Activated CD8-positive, alpha-beta memory T cell treated with anti-CD3 and anti-CD28 coated beads for 48 hours (primary cell): ENCODE measurements around the gene SART3.
"Not testable (repeated sequence)": the region's sequence is repeated elsewhere in the genome, so short reads cannot be mapped to it uniquely, and the experiment has no call there.

Experiments used
- DNase-seq, 3 experiments: peaks; one replicate each; pipeline ENCODE4 v3.0.0-alpha.2; 2020; ENCODE audit warnings: low read depth in 2 of 3, low spot score in 2 of 3

The SART3 gene

DNA sequence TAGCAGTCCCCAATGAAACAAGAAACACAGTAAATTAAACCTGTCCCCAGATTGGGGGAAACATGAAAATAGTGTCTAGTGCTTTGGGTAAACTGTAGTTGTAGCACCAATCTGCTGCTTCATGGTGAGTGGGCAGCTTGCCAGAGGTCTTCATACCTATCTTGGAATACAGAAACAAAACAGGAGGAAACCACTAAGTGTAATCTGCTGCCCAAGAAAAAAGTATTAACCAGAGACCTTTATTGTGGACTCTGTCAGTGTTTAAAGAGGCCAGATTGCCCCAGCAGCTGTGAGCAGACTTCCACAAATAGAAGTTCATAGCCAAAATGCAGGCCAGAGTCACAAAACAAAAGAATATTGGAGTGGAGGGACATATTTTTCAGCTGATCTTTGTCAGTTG is 3.8 kb upstream of the SART3 start:
- DNase-seq: no peak

DNA sequence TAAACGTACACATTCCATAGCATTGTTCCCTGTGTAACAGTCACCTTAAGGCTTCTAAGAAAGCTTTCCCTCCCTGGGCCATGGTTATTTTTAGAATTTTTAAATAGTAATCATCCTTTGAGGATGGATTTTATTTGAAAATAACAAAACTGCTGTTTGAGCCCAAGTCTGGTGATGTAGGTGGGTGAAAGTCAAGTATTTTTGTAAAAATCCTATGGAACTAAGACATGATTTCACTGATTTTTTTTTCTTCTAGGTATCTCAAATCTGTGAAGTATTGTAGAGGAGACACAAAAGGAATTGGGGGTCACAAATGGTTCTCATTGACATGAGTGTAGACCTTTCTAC is 2.8 kb upstream of the SART3 start:
- no peak for DNase-seq

DNA sequence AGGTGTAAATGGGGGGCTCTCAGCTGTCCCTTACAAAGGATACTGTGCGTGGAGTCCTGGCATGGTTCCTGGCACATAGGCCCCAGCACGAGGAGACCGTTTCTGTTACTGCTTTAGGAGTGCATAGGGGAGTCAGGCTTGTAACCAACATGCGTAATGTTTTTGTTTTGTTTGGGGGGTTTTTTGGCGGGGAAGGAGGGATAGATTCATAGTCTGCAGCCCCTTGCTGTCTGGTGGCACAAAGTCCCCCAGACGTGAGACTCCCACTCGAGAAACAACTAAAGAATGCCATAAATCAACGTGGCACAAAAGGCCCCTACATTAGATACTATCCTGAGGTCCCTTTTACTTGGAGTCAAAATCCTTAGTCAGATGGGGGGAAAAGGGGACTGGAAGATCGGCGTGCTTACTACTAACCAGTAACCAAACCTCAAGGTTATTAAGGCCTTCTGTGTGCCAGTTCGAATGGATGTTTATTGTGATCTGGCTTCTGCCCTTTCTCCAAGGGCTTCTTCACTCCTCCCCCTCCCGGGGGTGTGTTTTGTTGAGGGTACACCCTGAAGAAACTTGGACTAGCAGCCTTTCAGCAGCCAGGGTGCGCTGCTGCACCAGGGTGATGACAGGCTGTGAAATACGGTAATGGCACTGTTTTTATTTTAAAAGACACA is 2.3 kb upstream of the SART3 start:
- peak in 2 of 3 experiments; percentile 38 to 62 for DNase-seq

DNA sequence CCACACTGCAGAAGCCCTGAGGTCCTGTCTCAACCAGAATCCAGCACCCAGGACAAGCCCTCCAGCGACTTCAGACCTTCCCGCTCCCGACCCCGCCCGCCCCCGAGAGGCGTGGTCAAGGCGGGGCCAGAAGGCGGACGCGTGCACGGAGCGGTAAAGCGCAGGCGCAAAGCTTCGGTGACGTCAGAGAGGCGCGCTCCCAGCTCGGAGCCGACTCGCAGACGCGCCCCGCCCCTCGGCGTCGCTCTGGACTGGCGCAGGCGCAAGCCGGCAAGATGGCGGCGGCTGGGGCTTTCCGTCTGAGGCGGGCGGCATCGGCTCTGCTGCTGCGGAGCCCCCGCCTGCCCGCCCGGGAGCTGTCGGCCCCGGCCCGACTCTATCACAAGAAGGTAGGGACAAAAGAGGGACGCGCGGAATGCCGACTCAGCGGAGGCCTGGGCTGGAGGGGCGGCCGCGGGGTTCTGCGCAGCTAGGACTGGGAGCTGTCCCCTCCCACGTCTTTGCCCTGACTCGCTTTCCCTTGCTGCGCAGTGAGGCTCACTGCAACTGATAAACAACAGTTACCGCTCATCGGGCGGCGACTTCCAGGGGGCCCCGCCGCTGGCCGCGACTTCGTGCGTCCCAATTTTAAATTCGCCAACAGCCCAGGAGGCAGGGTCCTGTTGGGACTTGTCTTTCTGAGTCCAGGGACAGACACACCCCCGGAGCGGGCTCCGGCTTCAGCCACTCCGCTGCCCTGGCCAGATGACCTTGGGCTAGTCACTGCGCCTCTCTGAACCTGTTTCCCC is 1.6 kb upstream of the SART3 start, which contains the start of gene ISCU:
ISCU (plus strand) TSS at position 249 of the 788 bp plus-strand sequence; CDS start at position 276, 27 bp downstream.
- DNase-seq: peak; percentile 94 to 99 (median 99)

GRCh38 chr12:108561852-108562347 is 927 bp upstream of the SART3 start:
- DNase-seq: no peak

DNA sequence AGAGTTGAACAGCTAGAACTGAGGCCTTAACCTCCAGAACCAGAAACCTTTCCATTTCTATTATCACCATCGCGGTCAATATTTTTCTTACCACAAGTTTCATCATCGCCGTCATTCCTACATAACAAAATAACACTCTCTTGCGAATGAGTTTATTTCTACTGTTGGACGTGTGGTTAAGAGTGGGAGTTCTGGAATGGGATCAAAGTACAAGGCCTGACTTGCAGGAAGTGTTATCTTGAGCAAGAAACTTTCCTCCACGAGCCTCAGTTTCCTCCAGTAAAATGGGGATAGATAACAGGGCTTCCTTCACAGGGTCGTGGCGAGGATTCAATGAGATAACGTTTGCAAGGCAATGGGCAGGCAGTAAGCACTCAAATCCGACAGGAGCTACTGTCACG is 652 bp downstream of the SART3 start:
- DNase-seq: no peak

DNA sequence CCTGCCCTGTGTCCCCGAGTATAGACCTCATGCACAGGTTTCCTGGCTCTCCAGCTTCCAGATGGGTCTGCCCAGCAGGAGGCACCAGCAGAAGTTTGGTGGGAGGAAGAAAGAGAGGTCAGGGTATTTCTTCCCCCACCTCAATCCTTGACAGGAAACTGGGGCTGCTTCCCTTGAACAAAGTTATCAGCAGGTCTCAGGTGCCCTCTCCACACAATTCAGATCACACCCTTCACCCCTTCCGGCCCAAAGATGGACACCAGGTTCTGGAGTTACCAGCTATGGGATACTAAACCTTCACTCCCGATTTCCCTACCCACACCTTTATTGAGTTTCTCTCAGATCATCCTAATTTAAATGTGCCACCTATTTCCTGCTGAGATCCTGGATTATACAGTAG is 1.2 kb downstream of the SART3 start:
- no peak for DNase-seq

DNA sequence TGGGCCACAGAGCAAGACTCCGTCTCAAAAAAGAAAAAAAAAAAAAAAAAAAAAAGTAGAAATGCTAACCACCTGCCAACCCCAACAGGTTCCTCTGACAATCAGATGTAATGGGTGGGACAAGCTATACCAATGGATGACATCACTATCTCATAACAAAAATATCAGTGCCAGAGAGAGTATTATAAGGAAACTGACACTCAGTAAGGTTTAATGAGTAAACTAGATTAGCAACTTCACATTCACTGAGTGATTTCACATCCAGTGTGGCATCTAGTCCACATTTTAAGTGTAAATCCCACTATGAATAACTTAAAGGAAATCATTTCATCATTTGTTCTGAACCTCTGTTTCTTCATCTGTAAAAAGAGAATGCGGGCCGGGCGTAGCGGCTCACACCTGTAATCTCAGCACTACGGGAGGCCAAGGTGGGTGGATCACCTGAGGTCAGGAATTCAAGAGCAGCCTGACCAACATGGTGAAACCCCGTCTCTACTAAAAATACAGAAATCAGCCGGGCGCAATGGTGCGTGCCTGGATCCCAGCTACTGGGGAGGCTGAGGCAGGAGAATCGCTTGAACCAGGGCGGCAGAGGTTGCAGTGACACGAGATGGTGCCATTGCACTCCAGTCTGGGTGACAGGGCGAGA is 1.8 kb downstream of the SART3 start:
- DNase-seq: no peak

DNA sequence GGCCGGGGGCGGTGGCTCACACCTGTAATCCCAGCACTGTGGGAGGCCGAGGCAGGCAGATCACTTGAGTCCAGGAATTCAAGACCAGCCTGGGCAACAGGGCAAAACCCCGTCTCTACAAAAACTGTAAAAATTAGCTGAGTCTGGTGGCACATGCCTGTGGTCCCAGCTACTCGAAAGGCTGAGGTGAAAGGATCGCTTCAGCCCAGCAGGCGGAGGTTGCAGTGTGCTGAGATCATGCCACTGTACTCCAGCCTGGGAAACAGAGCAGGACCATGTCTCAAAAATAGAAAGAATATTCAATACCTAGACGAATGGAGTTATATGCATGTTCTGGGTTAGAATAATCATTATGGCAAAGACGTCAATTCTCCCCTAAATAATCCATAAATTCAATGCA is 5.6 kb downstream of the SART3 start:
- DNase-seq: not testable (repeated sequence)

DNA sequence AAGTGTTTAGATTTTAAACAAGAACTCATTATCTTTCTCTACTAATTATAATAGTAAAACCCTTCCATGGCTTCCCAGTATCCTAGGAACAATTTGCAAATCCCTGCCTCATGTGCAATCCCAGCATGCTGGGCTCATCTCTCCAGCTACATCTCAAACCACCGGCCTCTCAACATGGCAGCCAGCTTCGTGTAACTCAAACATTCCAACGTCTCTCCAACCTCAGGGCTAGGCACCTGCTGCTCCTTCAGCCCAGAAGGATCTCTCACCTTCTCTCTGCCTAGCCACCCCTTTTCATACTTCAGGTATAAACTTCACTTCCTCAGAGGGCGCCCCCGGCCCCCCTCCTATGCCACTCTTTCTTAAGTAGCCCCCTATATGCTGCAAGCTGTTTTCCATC is 7.2 kb downstream of the SART3 start:
- DNase-seq: no peak

GRCh38 chr12:108551535-108551934 is 9.4 kb downstream of the SART3 start:
- DNase-seq: no peak

DNA sequence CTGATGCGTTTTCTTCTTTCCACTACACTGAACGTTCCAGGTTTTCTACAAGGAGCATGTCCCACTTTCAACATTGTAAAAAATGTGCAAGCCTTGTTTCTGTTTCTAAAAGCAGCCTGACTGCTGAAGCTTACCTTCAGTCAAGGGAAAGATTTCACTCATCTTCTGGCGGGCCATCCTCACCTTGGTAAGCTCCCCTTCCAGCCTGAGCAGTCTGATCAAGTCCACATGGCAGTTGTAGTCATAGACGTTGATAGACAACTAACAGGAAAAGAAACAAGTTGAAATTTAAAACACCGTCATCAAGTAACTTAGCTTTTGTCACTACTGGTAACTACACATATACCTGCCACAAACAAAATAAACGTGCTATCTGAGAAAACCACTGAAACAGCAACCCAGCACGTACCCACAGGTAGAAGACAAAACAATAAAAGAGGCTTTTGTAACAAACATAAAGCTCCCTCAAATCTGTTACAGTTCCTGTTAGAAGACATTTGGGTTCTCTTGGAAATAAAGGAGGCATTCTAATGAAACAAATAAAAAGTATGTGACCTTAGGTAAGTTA is 11.9 kb downstream of the SART3 start:
- no peak for DNase-seq

GRCh38 chr12:108547686-108548085 is 13.3 kb downstream of the SART3 start:
- no peak for DNase-seq

- DNase-seq: no peak
Observed at GRCh38 chr12:108543652-108544051, 17.3 kb downstream of the SART3 start.

DNA sequence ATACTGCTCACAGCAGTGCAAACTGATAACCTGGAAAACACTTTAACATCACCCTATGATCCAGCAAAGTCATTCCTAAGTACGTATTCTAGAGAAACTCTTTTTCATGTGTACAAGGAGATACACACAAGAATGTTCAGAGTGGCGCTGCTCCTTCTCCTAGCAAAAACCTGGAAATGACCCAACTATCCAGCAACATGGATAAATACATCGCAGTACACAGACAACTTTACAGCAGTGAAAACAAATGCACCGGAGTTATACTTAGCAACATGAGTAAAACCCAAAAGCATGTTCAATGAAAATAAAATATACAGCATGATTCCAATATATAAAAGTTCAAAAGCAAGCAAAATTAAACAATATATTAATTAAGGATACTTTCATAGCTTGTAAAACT is 18.7 kb downstream of the SART3 start:
- DNase-seq: no peak

DNA sequence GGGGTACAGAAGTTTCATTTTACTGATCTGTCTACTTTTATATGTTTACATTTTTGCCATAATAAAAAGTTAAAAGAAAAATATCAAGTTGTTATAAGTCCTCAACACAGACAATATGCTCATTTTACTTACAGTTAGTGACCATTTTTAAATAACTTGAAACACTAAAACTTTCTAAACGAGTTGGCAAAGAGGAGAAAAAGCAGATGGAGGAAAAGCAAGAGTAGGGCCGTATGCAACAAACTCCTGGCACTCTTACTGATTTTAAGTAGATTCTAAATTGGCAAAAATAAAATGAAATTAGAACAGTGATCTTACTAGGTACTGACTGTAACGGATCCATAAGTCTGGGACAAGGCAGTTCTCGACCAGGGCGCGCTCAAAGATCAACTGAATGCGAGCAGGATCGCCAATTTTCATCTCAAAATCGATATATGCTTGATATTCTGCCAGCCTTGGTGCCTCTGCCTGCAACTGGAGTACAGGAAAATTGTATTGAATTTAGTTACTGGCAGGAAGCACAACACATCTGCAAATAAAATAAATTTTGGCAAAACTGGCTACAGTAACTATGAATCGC is 22.3 kb downstream of the SART3 start:
- DNase-seq: no peak

DNA sequence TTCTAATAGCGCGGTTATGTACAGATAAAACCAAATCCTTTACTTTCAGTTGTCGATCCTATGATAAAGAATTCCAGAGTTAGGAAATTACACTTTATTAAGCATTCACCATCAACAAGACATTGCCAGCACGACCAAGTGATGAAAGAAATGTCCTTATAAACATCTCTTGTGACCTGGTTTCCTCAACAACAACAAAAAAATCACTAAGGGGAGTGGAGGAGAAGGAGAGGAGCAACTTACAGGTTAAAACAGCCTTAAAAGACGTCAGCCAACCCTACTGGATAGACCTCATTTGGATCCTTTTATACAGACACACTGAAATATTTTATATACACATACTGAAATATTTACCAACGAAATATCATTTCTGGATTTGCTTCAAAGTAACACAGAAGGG is 22.8 kb downstream of the SART3 start:
- DNase-seq: no peak

GRCh38 chr12:108531929-108532848 is 28.8 kb downstream of the SART3 start:
- no peak for DNase-seq

DNA sequence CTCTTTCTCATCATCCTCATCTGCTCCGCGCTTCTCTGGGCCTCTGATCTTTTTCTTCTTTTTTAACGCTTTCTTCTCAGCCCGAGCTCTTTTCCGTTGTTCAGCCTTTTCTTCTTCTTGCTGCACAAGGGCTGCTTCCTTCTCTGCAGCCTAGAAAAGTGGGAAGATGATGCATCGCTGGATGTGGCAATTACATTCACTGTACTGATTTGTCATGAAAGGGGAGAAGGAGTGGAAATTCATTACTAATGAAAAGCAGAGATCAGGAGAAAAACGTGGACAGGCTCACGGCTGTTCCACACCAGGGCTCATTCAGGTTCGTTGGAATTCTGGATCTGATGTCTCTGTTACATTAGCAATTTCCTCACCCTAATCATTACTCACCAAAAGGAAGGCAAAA is 30.8 kb downstream of the SART3 start:
- no peak for DNase-seq

GRCh38 chr12:108527166-108527496 is 33.8 kb downstream of the SART3 start:
- no peak for DNase-seq
